Prostate gland (tissue), 2 donors: ENCODE results near the gene UVRAG. TPM values are rescaled to one million over a fixed set of nuclear protein-coding genes. Genes with fewer than 3 reads are reported as not detected.

Source experiments
- DNase-seq: peaks from one replicate; pipeline ENCODE4 v3.0.0-alpha.2; 2019; ENCODE audit warnings: low spot score
- H3K27ac ChIP-seq, 2 donors: fragments of 200-600 bp; sonication (generic); 2 replicates each; pipeline ENCODE4 v1.5.1; 2017 to 2019
- H3K27me3 ChIP-seq: fragments of 200-600 bp; sonication (generic); replicated peaks from 2 replicates; pipeline ENCODE4 v1.5.1; 2019; ENCODE audit not compliant: insufficient read depth
- H3K36me3 ChIP-seq, 2 donors: fragments of 200-600 bp; sonication (generic); 1 replicate in 1 of 2; 2 replicates in 1 of 2; pipeline versions ENCODE4 v1.5.1 to v1.8.1; 2017 to 2019
- H3K4me1 ChIP-seq: fragments of 200-600 bp; sonication (generic); replicated peaks from 2 replicates; pipeline ENCODE4 v1.5.1; 2019
- H3K4me3 ChIP-seq, 2 donors: fragments of 200-600 bp; sonication (generic); 2 replicates each; pipeline ENCODE4 v1.5.1; 2017 to 2019
- H3K9me3 ChIP-seq: fragments of 200-600 bp; sonication (generic); 2 replicates; pipeline ENCODE4 v1.5.1; 2017
- POLR2A ChIP-seq: fragments of 450-650 bp; IDR thresholded peaks from one replicate; pipeline ENCODE4 v1.6.1; 2016; ENCODE audit warnings: antibody characterized with exemption, mild to moderate bottlenecking
- POLR2AphosphoS5 ChIP-seq: sonication (generic); formaldehyde crosslinking; IDR thresholded peaks from one replicate; pipeline ENCODE4 v1.6.1; 2017; ENCODE audit warnings: antibody characterized with exemption
- WGBS: methylation state at CpG from one replicate; pipeline ENCODE4 v1.1.5; 2018; 5-methylcytosine and 5-hydroxymethylcytosine counted together
- intact Hi-C: fragments of 100-400 bp; cut with DNase I; formaldehyde crosslinking; loops from one replicate; pipeline ENCODE4 v1.14.2; 2022
- total RNA-seq, 2 donors: library from RNA; depleted of rRNA; stranded (reverse); fragments of >200 nt; gene quantifications; one replicate each; pipeline ENCODE4 v1.1.0, GENCODE V29; 2016
- TF ChIP-seq, protein P1 (sequence below), 4 experiments: fragments of 200-600 bp in 2 of 4; fragments of 450-650 bp in 2 of 4; sonication (generic) in 2 of 4; IDR thresholded peaks; 1 replicate in 3 of 4; 2 replicates in 1 of 4; pipeline ENCODE4 v1.5.1; 2016 to 2019; ENCODE audit warnings: antibody characterized with exemption in 4 of 4, mild to moderate bottlenecking in 2 of 4, moderate library complexity in 2 of 4

The UVRAG gene
- total RNA-seq, 2 donors from 2014 or later, result 13.9 to 25.2 TPM

GRCh38 chr11:75949023-75949672 is 134.1 kb downstream of the UVRAG start:
- WGBS, result 70% methylated on average over 6 of the region's 6 CpGs
- intact Hi-C loops, result no loop called here
- DNase-seq, result no peak
- no peaks in the 10 kb centered on the region for H3K4me1 ChIP-seq
- no peak overlapping the region for H3K4me3 ChIP-seq
- H3K36me3 ChIP-seq, result no peaks in the 10 kb centered on the region
- no peaks in the 10 kb centered on the region for H3K9me3 ChIP-seq
- H3K27me3 ChIP-seq, result no peaks in the 10 kb centered on the region
- TF ChIP-seq POLR2A, result no peak
- TF ChIP-seq, protein P1, sequence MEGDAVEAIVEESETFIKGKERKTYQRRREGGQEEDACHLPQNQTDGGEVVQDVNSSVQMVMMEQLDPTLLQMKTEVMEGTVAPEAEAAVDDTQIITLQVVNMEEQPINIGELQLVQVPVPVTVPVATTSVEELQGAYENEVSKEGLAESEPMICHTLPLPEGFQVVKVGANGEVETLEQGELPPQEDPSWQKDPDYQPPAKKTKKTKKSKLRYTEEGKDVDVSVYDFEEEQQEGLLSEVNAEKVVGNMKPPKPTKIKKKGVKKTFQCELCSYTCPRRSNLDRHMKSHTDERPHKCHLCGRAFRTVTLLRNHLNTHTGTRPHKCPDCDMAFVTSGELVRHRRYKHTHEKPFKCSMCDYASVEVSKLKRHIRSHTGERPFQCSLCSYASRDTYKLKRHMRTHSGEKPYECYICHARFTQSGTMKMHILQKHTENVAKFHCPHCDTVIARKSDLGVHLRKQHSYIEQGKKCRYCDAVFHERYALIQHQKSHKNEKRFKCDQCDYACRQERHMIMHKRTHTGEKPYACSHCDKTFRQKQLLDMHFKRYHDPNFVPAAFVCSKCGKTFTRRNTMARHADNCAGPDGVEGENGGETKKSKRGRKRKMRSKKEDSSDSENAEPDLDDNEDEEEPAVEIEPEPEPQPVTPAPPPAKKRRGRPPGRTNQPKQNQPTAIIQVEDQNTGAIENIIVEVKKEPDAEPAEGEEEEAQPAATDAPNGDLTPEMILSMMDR (IDR thresholded peaks at IDR 0.05), result no peak
- TF ChIP-seq POLR2AphosphoS5, result no peak
- no peak overlapping the region for H3K27ac ChIP-seq

DNA sequence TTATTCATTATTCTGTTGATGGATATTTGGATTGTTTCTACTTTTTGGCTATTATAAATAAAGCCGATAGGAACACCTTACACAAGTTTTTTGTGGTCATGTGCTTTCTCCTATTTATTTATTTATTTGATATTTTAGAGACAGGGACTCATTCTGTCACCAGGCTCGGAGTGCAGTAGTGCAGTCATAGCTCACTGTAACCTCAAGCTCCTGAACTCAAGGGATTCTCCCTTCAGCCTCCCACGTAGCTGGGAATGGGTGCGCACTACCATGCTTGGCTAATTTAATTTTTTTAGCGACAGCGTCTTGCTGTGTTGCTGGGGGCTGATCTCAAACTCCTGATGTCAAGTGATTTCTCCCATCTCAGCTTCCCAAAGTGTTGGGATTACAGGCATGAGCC is 135.1 kb downstream of the UVRAG start:
- intact Hi-C loops, result no loop called here
- 92% methylated on average over 6 of the region's 6 CpGs for WGBS
- Histone ChIP-seq H3K36me3 (no peaks in the 10 kb centered on the region), H3K4me3 (no peak overlapping the region), H3K27me3 (no peaks in the 10 kb centered on the region), H3K27ac (no peak overlapping the region), H3K9me3 (no peaks in the 10 kb centered on the region), H3K4me1 (no peaks in the 10 kb centered on the region)
- no peak for DNase-seq
- TF ChIP-seq, protein P1 (IDR thresholded peaks at IDR 0.05), result no peak
- TF ChIP-seq POLR2A, result no peak
- no peak for TF ChIP-seq POLR2AphosphoS5

- Histone ChIP-seq H3K36me3 (no peaks in the 10 kb centered on the region), H3K4me3 (no peak overlapping the region), H3K9me3 (no peaks in the 10 kb centered on the region), H3K4me1 (no peaks in the 10 kb centered on the region), H3K27ac (no peak overlapping the region), H3K27me3 (no peaks in the 10 kb centered on the region)
- intact Hi-C loops, result no loop called here
- no peak for TF ChIP-seq POLR2A
- no peak for TF ChIP-seq POLR2AphosphoS5
- TF ChIP-seq, protein P1 (IDR thresholded peaks at IDR 0.05), result no peak
- DNase-seq, result no peak
- WGBS, result 58% methylated on average over 2 of the region's 2 CpGs
Measured at GRCh38 chr11:75954039-75954438, 139.0 kb downstream of the UVRAG start.

- no peaks in the 10 kb centered on the region for H3K36me3 ChIP-seq
- TF ChIP-seq, protein P1 (IDR thresholded peaks at IDR 0.05), result no peak
- no peak for TF ChIP-seq POLR2AphosphoS5
- TF ChIP-seq POLR2A, result no peak
- H3K27ac ChIP-seq, result no peak overlapping the region
- no peaks in the 10 kb centered on the region for H3K9me3 ChIP-seq
- no peak for DNase-seq
- intact Hi-C loops, result no loop called here
- no peaks in the 10 kb centered on the region for H3K27me3 ChIP-seq
- no peaks in the 10 kb centered on the region for H3K4me1 ChIP-seq
- 88% methylated on average over 5 of the region's 5 CpGs for WGBS
- H3K4me3 ChIP-seq, result no peak overlapping the region
Measured at GRCh38 chr11:75955443-75955842, 140.4 kb downstream of the UVRAG start.

DNA sequence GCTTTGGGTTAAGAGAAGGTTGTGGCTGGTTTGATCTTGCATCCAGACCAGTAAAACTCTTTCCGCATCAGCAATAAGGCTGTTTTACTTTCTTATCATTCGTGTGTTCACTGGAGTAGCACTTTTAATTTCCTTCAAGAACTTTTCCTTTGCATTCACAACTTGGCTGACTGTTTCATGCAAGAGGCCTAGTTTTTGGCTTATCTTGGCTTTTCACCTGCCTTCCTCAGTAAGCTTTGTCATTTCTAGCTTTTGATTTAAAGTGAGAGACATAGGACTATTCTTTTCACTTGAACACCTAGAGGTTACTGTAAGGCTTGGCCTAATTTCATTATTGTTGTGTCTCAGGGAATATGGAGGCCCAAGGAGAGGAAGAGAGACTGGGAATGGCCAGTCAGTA is 144.5 kb downstream of the UVRAG start:
- Histone ChIP-seq H3K4me3 (no peak overlapping the region), H3K27me3 (no peaks in the 10 kb centered on the region), H3K4me1 (no peaks in the 10 kb centered on the region), H3K36me3 (no peaks in the 10 kb centered on the region), H3K27ac (no peak overlapping the region), H3K9me3 (no peaks in the 10 kb centered on the region)
- intact Hi-C loops, result no loop called here
- 98% methylated on average over 2 of the region's 2 CpGs for WGBS
- no peak for DNase-seq
- TF ChIP-seq, protein P1 (IDR thresholded peaks at IDR 0.05), result no peak
- TF ChIP-seq POLR2A (no peak), POLR2AphosphoS5 (no peak)
